NB4 (cell line): ENCODE measurements around the gene KLF3.

Experiments used
- CTCF ChIP-seq: IDR thresholded peaks from one replicate; pipeline ENCODE4 v1.5.1; 2012; ENCODE audit warnings: low read depth, low read length
- POLR2A ChIP-seq: IDR thresholded peaks from 2 replicates; pipeline ENCODE4 v1.6.1; 2011; ENCODE audit warnings: mild to moderate bottlenecking; ENCODE audit not compliant: insufficient read length; ENCODE audit errors: extremely low read depth

DNA sequence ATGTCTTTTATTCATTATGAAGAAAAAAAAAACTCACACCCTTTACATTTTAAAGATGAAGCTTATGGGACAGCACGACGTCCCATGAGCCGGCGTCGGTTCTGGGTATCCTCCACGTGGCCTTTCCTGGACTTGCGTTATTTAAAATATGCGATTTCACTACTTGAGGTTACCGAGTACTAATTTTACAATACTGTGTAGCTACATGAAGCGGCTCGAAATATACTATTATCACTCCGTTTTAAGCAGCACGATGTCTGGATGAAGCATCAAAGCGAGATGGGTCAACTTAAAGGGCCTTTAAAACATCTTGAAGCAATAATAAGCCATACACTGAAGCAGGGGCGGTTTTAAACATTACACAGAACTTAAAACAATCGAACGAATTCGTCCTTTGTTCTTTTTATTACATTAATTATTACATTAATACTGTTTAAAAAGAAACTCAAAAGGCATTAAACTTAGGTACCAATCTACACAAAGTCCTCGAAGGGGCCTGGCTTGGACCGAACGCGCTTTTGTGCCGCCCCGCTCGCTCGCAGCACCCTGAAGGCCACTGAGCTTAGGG is 1.4 kb upstream of the KLF3 start:
- TF ChIP-seq CTCF (no peak), POLR2A (no peak)
